GM12878 (cell line): ENCODE measurements around the gene FRMD8.

Source experiments
- ATF3 ChIP-seq: IDR thresholded peaks from 2 replicates; pipeline ENCODE4 v1.6.1; 2011; ENCODE audit warnings: low read depth, mild to moderate bottlenecking, low read length, moderate library complexity, borderline replicate concordance; ENCODE audit errors: extremely low read depth
- BMI1 ChIP-seq: fragments of 450-650 bp; IDR thresholded peaks from 2 replicates; pipeline ENCODE4 v1.6.1; 2016; ENCODE audit warnings: mild to moderate bottlenecking, moderate library complexity, borderline replicate concordance
- CEBPB ChIP-seq, 2 experiments: fragments of 150-350 bp in 1 of 2; IDR thresholded peaks; 2 replicates each; pipeline ENCODE4 v1.6.1; 2012 to 2014; ENCODE audit warnings: low read depth in 2 of 2, low read length in 2 of 2, borderline replicate concordance in 1 of 2, inconsistent platforms in 1 of 2
- CTCF ChIP-seq, 3 experiments: IDR thresholded peaks in 2 of 3; conservative IDR thresholded peaks in 1 of 3; 2 replicates each; pipeline ENCODE4 v1.5.1; 2011; ENCODE audit warnings: low read depth in 3 of 3, low read length in 3 of 3, mild to moderate bottlenecking in 3 of 3, control low read depth in 2 of 3, moderate library complexity in 2 of 3, inconsistent platforms in 1 of 3, mixed read lengths in 1 of 3; ENCODE audit not compliant: control insufficient read depth in 2 of 3, insufficient read depth in 1 of 3; ENCODE audit errors: extremely low read depth in 1 of 3
- ELK1 ChIP-seq: IDR thresholded peaks from 2 replicates; pipeline ENCODE4 v1.6.1; 2012; ENCODE audit warnings: low read depth, low read length, improper control_type of control experiment
- JUND ChIP-seq: IDR thresholded peaks from 2 replicates; pipeline ENCODE4 v1.6.1; 2012; ENCODE audit warnings: low read depth, mild to moderate bottlenecking, low read length, improper control_type of control experiment, moderate library complexity
- NFYB ChIP-seq: IDR thresholded peaks from 2 replicates; pipeline ENCODE4 v1.6.1; 2011; ENCODE audit warnings: low read depth, mild to moderate bottlenecking, low read length, improper control_type of control experiment, moderate library complexity; ENCODE audit not compliant: insufficient read depth
- POLR2A ChIP-seq: IDR thresholded peaks from 2 replicates; pipeline ENCODE4 v1.6.1; 2011; ENCODE audit warnings: low read depth, mild to moderate bottlenecking, low read length
- POLR2AphosphoS5 ChIP-seq: IDR thresholded peaks from 2 replicates; pipeline ENCODE4 v1.6.1; 2011; ENCODE audit warnings: mild to moderate bottlenecking, low read length, inconsistent platforms
- RELA ChIP-seq: fragments of 450-650 bp; IDR thresholded peaks from 2 replicates; pipeline ENCODE4 v1.8.0; 2014; ENCODE audit warnings: borderline replicate concordance; ENCODE audit not compliant: partially characterized antibody
- SRF ChIP-seq, 2 experiments: IDR thresholded peaks; 2 replicates each; pipeline ENCODE4 v1.6.1; 2011; ENCODE audit warnings: low read depth in 2 of 2, low read length in 2 of 2, mild to moderate bottlenecking in 1 of 2, moderate library complexity in 1 of 2
- STAT3 ChIP-seq: IDR thresholded peaks from 2 replicates; pipeline ENCODE4 v1.6.1; 2011; ENCODE audit warnings: low read depth, low read length, improper control_type of control experiment
- SUZ12 ChIP-seq: fragments of 200-600 bp; sonication (generic); IDR thresholded peaks from one replicate; pipeline ENCODE4 v1.6.1; 2018; ENCODE audit warnings: antibody characterized with exemption, mild to moderate bottlenecking; ENCODE audit not compliant: unreplicated experiment

GRCh38 chr11:65456418-65456817 is 70.0 kb downstream of the FRMD8 start:
- TF ChIP-seq POLR2A (no peak), STAT3 (no peak), JUND (no peak), RELA (no peak), POLR2AphosphoS5 (no peak), ELK1 (no peak), SRF (IDR thresholded peaks at IDR 0.05; ENCODE audit: low read depth in 2 of 2, low read length in 2 of 2) (no peak), BMI1 (no peak), CTCF (IDR thresholded peaks at IDR 0.05 in 2 of 3, conservative IDR thresholded peaks at IDR 0.05 in 1 of 3; ENCODE audit: control insufficient read depth in 2 of 3, extremely low read depth in 1 of 3, insufficient read depth in 1 of 3, low read depth in 3 of 3, low read length in 3 of 3) (no peak), CEBPB (IDR thresholded peaks at IDR 0.05; ENCODE audit: borderline replicate concordance in 1 of 2, low read depth in 2 of 2, low read length in 2 of 2) (no peak), NFYB (no peak), SUZ12 (no peak), ATF3 (no peak)
